Measurements from ENCODE around the gene BCAS3.
"Not testable (repeated sequence)": the region's sequence is repeated elsewhere in the genome, so short reads cannot be mapped to it uniquely, and the experiment has no call there.

Gene BCAS3

GRCh38 chr17:60747069-60747808 lies 69.6 kb downstream of the BCAS3 start:
- DNase-seq, result no peak

- DNase-seq, result no peak
Observed at GRCh38 chr17:60748204-60748603, 70.6 kb downstream of the BCAS3 start.

GRCh38 chr17:60749050-60749449 lies 71.4 kb downstream of the BCAS3 start:
- no peak for DNase-seq

GRCh38 chr17:60749708-60750107 lies 72.1 kb downstream of the BCAS3 start:
- no peak for DNase-seq

GRCh38 chr17:60750640-60751039 lies 73.0 kb downstream of the BCAS3 start:
- DNase-seq, result no peak

- no peak for DNase-seq
Observed at GRCh38 chr17:60751884-60752283, 74.2 kb downstream of the BCAS3 start.

- DNase-seq, result no peak
Observed at GRCh38 chr17:60752873-60753577, 75.4 kb downstream of the BCAS3 start.

- no peak for DNase-seq
Observed at GRCh38 chr17:60754057-60754604, 76.5 kb downstream of the BCAS3 start.

GRCh38 chr17:60756798-60757197 lies 79.1 kb downstream of the BCAS3 start:
- not testable (repeated sequence) for DNase-seq

GRCh38 chr17:60757437-60757836 lies 79.8 kb downstream of the BCAS3 start:
- no peak for DNase-seq

- DNase-seq, result no peak
Observed at GRCh38 chr17:60759756-60760155, 82.1 kb downstream of the BCAS3 start.

GRCh38 chr17:60761301-60761700 lies 83.7 kb downstream of the BCAS3 start:
- DNase-seq, result not testable (repeated sequence)

GRCh38 chr17:60766778-60767190 lies 89.1 kb downstream of the BCAS3 start:
- DNase-seq, result no peak

- no peak for DNase-seq
Observed at GRCh38 chr17:60767744-60768308, 90.2 kb downstream of the BCAS3 start.

GRCh38 chr17:60769327-60769726 lies 91.7 kb downstream of the BCAS3 start:
- no peak for DNase-seq

GRCh38 chr17:60770946-60771422 lies 93.3 kb downstream of the BCAS3 start:
- DNase-seq, result no peak

- not testable (repeated sequence) for DNase-seq
Observed at GRCh38 chr17:60771621-60772020, 94.0 kb downstream of the BCAS3 start.

- DNase-seq, result no peak
Observed at GRCh38 chr17:60773552-60773951, 95.9 kb downstream of the BCAS3 start.

GRCh38 chr17:60781880-60782412 lies 104.3 kb downstream of the BCAS3 start:
- no peak for DNase-seq

GRCh38 chr17:60782742-60783141 lies 105.1 kb downstream of the BCAS3 start:
- DNase-seq, result no peak

GRCh38 chr17:60790205-60790604 lies 112.6 kb downstream of the BCAS3 start:
- DNase-seq, result no peak

- DNase-seq, result no peak
Observed at GRCh38 chr17:60792250-60792898, 114.7 kb downstream of the BCAS3 start.

- no peak for DNase-seq
Observed at GRCh38 chr17:60798576-60798975, 120.9 kb downstream of the BCAS3 start.

Data from activated CD8-positive, alpha-beta memory T cell treated with anti-CD3 and anti-CD28 coated beads, Interleukin-2, amount 50 U/mL, for 48 hours (primary cell).